HG03159 (cell line): ENCODE results near the gene KY.

Experiments
- ATAC-seq: cut with Tn5 transposase; IDR thresholded peaks from one replicate; pipeline ENCODE4 v1.9.1; 2021; ENCODE audit warnings: mild to moderate bottlenecking, moderate library complexity; ENCODE audit not compliant: unreplicated experiment

The KY gene

GRCh38 chr3:134675726-134676256, 25.0 kb upstream of the KY start:
- no peak for ATAC-seq

GRCh38 chr3:134672571-134672970, 21.7 kb upstream of the KY start:
- no peak for ATAC-seq

- no peak for ATAC-seq
Measured at GRCh38 chr3:134667956-134668355, 17.1 kb upstream of the KY start.

GRCh38 chr3:134667406-134667805, 16.6 kb upstream of the KY start:
- no peak for ATAC-seq

- no peak for ATAC-seq
Measured at GRCh38 chr3:134666885-134667284, 16.1 kb upstream of the KY start.

GRCh38 chr3:134666466-134666865, 15.6 kb upstream of the KY start:
- ATAC-seq, result no peak

GRCh38 chr3:134666052-134666451, 15.2 kb upstream of the KY start:
- no peak for ATAC-seq

- ATAC-seq, result no peak
Measured at GRCh38 chr3:134665243-134665642, 14.4 kb upstream of the KY start.

GRCh38 chr3:134663721-134664456, 13.1 kb upstream of the KY start:
- no peak for ATAC-seq

- ATAC-seq, result no peak
Measured at GRCh38 chr3:134660046-134660441, 9.2 kb upstream of the KY start.

- no peak for ATAC-seq
Measured at GRCh38 chr3:134659391-134660045, 8.7 kb upstream of the KY start.

GRCh38 chr3:134658555-134658954, 7.7 kb upstream of the KY start:
- no peak for ATAC-seq

GRCh38 chr3:134656211-134656800, 5.5 kb upstream of the KY start:
- no peak for ATAC-seq

GRCh38 chr3:134655706-134656105, 4.9 kb upstream of the KY start:
- no peak for ATAC-seq

GRCh38 chr3:134654031-134654430, 3.2 kb upstream of the KY start:
- ATAC-seq, result no peak

- ATAC-seq, result no peak
Measured at GRCh38 chr3:134652886-134653630, 2.2 kb upstream of the KY start.

- ATAC-seq, result no peak
Measured at GRCh38 chr3:134652409-134652831, 1.6 kb upstream of the KY start.

GRCh38 chr3:134651347-134652041, 672 bp upstream of the KY start:
- no peak for ATAC-seq

GRCh38 chr3:134649106-134649705, 1.6 kb downstream of the KY start:
- no peak for ATAC-seq
